Choroid plexus epithelial cell (primary cell): Measurements from ENCODE around the gene HM13.
A peak's percentile ranks its signal among the peaks of the same experiment; 100 is the strongest.
"Not testable (repeated sequence)": the region's sequence is repeated elsewhere in the genome, so short reads cannot be mapped to it uniquely, and the experiment has no call there.

Source experiments
- DNase-seq: peaks from one replicate; pipeline ENCODE4 v3.0.0-alpha.2; 2010; ENCODE audit warnings: low read depth
- H3K4me3 ChIP-seq: 2 replicates; pipeline ENCODE4 v1.5.1; 2011; ENCODE audit warnings: low read depth, mild to moderate bottlenecking, control low read depth, low read length, moderate library complexity
- TF ChIP-seq, protein P1 (sequence below): conservative IDR thresholded peaks from 2 replicates; pipeline ENCODE4 v1.5.1; 2011; ENCODE audit warnings: low read depth, mild to moderate bottlenecking, control low read depth, inconsistent platforms, low read length, moderate library complexity

HM13 gene

DNA sequence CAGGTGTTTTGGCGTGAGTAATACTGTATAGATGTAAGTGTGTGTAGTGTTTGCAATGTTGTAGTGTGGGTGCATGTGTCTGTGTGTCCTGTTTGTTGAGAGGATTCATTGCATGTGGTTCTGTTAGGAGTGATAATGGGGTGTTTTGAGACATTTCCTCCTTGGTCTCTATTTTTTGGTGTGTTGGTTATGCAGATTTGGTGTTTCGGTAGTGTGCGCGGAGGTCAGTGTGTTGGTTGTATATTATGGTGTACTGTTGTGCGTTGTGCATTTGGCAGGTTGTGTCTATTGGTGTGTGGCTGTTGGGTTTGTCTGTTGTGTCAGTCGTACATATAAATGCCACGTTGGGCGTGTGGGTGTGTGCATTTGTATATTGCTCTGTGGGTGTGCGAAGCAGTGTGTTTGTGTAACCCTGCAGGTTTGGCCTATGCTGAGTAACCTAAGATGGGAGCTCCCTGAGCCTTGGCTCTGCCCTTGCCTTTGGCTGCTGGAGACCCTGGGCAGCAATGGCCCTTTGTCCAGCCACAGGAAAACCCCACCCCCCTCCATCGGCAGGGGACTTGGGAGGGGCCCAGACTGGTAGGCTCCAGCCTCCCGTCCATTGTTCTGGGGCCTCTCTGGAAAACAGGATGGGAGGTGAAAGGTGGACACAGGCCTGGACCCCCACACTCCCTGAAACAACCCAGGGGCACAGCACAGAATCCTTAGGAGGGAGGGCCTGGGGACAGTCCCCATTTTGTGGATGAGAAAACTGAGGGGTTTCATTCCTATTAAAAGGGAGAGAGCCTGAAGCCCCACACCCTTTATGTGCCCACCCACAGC is 80.5 kb downstream of the HM13 start:
- H3K4me3 ChIP-seq = no peak overlapping the region
- DNase-seq = no peak
- TF ChIP-seq, protein P1, sequence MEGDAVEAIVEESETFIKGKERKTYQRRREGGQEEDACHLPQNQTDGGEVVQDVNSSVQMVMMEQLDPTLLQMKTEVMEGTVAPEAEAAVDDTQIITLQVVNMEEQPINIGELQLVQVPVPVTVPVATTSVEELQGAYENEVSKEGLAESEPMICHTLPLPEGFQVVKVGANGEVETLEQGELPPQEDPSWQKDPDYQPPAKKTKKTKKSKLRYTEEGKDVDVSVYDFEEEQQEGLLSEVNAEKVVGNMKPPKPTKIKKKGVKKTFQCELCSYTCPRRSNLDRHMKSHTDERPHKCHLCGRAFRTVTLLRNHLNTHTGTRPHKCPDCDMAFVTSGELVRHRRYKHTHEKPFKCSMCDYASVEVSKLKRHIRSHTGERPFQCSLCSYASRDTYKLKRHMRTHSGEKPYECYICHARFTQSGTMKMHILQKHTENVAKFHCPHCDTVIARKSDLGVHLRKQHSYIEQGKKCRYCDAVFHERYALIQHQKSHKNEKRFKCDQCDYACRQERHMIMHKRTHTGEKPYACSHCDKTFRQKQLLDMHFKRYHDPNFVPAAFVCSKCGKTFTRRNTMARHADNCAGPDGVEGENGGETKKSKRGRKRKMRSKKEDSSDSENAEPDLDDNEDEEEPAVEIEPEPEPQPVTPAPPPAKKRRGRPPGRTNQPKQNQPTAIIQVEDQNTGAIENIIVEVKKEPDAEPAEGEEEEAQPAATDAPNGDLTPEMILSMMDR = no peak

- H3K4me3 ChIP-seq = no peak overlapping the region
- TF ChIP-seq, protein P1 = no peak
- DNase-seq = no peak
Observed at GRCh38 chr20:31595380-31595653, 81.1 kb downstream of the HM13 start.

DNA sequence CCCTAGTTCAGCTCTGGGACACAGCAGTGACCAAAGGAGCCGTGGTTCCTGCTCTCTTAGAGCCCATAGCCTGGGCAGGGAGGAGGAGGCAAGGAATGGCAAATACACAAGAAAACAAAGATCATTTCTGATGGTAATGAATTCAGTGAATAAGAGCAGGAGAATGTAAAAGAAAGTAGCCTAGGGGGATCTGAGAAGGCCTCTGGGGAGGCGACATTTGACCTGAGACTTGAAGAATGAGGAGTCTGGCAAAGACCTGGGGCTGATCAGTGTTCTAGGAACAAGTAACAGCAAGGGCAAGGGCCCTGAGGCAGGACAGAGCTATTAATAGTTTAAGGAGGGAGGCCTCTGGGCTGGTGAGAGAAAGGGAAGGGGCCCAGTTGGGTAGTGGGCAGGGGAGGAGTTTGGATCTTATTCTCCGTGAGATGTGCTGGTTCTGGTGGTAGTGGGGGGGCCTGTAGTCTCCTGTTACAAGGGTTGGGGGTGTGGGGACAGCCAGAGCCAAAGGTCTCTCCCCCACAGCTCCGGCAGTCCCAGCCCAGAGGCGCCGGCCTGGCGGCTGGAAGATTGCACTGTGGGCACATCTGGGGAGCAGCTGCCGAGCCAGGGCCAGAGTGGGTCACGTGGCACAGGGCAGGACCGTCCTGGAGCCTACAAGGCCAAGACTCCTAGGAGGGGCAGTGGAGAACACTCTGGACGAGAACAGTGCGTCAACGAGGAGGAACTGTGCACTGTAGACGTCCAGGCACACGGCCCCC is 81.6 kb downstream of the HM13 start:
- peak; percentile 95 for DNase-seq
- TF ChIP-seq, protein P1 = no peak

GRCh38 chr20:31596412-31596715 is 82.1 kb downstream of the HM13 start:
- H3K4me3 ChIP-seq, DNase-seq: not testable (repeated sequence)

More for the DNA sequence above, 81.6 kb downstream of the HM13 start:
- no peak overlapping the region for H3K4me3 ChIP-seq

GRCh38 chr20:31596831-31597480 is 82.7 kb downstream of the HM13 start:
- no peak overlapping the region for H3K4me3 ChIP-seq
- DNase-seq = no peak
- TF ChIP-seq, protein P1 = no peak

- TF ChIP-seq, protein P1 = no peak
- no peak overlapping the region for H3K4me3 ChIP-seq
- DNase-seq = no peak
Observed at GRCh38 chr20:31597481-31597855, 83.2 kb downstream of the HM13 start.

GRCh38 chr20:31602431-31602778 is 88.2 kb downstream of the HM13 start:
- no peak overlapping the region for H3K4me3 ChIP-seq
- TF ChIP-seq, protein P1 = no peak
- no peak for DNase-seq
